ENCODE measurements around the gene RALBP1.
"Not testable (repeated sequence)": the region's sequence is repeated elsewhere in the genome, so short reads cannot be mapped to it uniquely, and the experiment has no call there.

RALBP1 gene

DNA sequence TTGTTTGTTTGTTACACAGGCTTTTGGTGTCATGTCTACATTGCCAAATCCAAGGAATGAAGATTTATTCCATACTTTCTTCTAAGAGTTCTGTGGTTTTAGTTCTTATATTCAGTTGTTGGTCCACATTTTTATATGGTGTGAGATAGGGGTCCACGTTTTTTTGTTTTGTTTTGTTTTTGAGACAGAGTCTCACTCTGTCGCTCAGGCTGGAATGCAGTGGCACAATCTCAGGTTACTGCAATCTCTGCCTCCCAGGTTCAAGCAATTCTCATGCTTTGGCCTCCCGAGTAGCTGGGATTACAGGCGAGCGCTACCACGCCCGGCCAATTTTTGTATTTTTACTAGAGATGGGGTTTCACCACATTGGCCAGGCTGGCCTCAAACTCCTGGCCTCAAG lies 8.2 kb downstream of the RALBP1 start:
- TF ChIP-seq, protein P1, sequence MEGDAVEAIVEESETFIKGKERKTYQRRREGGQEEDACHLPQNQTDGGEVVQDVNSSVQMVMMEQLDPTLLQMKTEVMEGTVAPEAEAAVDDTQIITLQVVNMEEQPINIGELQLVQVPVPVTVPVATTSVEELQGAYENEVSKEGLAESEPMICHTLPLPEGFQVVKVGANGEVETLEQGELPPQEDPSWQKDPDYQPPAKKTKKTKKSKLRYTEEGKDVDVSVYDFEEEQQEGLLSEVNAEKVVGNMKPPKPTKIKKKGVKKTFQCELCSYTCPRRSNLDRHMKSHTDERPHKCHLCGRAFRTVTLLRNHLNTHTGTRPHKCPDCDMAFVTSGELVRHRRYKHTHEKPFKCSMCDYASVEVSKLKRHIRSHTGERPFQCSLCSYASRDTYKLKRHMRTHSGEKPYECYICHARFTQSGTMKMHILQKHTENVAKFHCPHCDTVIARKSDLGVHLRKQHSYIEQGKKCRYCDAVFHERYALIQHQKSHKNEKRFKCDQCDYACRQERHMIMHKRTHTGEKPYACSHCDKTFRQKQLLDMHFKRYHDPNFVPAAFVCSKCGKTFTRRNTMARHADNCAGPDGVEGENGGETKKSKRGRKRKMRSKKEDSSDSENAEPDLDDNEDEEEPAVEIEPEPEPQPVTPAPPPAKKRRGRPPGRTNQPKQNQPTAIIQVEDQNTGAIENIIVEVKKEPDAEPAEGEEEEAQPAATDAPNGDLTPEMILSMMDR (IDR thresholded peaks at IDR 0.05; ENCODE audit: borderline replicate concordance, control extremely low read depth, extremely low read depth, insufficient read depth, missing control alignments): no peak
- in situ Hi-C loops (cut with MboI; ENCODE audit: low sequenced_read_pairs, unreplicated experiment): no loop called here
- DNase-seq (ENCODE audit: low spot score): no peak

DNA sequence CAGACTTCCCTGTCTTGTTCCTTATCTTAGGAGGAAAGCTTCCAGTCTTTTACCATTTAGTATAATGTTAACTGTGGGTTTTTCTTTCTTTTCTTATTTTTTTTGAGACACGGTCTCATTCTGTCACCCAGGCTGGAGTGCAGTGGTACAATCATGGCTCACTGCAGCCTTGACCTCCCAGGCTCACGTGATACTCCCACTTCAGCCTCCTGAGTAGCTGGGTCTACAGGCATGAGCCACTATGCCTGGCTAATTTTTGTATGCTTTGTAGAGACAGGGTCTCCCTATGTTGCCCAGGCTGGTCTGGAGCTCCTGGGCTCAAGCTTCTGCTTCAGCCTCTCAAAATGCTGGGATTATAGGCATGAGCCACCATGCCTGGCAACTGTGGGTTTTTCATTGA lies 9.5 kb downstream of the RALBP1 start:
- in situ Hi-C loops (cut with MboI; ENCODE audit: low sequenced_read_pairs, unreplicated experiment): not testable (repeated sequence)

DNA sequence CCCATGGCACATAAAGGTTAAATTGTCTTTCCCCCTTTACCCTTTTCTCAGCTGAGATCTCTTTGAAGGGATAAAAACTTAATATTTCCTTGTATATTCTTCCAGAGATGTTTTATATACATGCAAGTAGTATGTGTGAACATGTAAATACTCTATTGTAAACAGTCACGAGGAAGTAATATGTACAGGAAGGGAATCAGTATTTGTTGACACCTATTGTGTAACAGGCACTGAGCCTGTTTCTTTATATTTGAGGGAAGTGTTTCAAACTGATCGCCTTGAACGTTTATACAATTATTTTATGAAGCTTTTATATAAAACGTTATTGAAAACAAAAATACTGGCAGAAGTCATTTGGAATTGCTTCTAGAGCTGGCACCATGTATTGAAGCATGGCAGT lies 13.2 kb downstream of the RALBP1 start:
- TF ChIP-seq, protein P1 (IDR thresholded peaks at IDR 0.05; ENCODE audit: borderline replicate concordance, control extremely low read depth, extremely low read depth, insufficient read depth, missing control alignments): no peak
- in situ Hi-C loops (cut with MboI; ENCODE audit: low sequenced_read_pairs, unreplicated experiment): no loop called here
- DNase-seq (ENCODE audit: low spot score): no peak

More for the DNA sequence above, 9.5 kb downstream of the RALBP1 start:
- DNase-seq (ENCODE audit: low spot score): not testable (repeated sequence)

DNA sequence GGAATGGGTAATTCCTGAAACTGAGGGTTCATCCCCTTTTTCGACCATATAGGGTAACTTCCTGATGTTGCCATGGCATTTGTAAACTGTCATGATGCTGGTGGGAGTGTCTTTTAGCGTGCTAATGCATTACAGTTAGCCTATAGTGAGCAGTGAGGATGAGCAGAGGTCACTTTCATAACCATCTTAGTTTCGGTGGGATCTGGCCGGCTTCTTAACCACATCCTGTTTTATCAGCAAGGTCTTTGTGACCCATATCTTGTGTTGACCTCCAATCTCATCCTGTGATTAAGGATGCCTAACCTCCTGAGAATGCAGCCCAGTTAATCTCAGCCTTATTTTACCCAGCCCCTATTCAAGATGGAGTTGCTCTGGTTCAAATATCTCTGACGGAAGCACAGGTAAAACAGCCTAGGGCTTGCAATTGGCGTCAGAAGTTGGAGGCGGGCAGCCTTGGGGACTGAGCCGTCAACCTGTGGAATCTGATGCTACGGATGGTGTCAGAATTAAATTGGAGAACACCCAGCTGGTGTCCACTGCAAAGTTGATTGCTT lies 19.5 kb downstream of the RALBP1 start:
- TF ChIP-seq, protein P1 (IDR thresholded peaks at IDR 0.05; ENCODE audit: borderline replicate concordance, control extremely low read depth, extremely low read depth, insufficient read depth, missing control alignments): no peak
- in situ Hi-C loops (cut with MboI; ENCODE audit: low sequenced_read_pairs, unreplicated experiment): no loop called here
- DNase-seq (ENCODE audit: low spot score): no peak

DNA sequence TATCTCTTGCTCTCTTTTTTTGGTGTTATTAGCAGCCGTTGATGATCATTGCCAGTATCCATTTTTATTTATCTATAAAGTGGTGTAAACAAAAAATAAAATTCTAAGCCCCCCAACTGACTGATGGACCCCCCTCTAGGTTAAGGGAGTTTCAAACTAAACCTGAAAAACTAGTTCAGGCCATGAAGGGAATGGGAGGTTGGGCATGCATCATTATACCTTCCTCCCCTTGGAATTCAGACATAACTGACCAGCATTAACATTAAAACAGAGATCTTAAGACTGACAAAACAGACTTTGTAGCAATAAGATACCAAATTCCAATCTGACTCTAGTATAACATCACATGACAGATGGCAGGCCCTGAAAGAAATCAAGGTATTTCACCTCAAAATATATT lies 20.2 kb downstream of the RALBP1 start:
- DNase-seq (ENCODE audit: low spot score): no peak
- TF ChIP-seq, protein P1 (IDR thresholded peaks at IDR 0.05; ENCODE audit: borderline replicate concordance, control extremely low read depth, extremely low read depth, insufficient read depth, missing control alignments): no peak
- in situ Hi-C loops (cut with MboI; ENCODE audit: low sequenced_read_pairs, unreplicated experiment): no loop called here

DNA sequence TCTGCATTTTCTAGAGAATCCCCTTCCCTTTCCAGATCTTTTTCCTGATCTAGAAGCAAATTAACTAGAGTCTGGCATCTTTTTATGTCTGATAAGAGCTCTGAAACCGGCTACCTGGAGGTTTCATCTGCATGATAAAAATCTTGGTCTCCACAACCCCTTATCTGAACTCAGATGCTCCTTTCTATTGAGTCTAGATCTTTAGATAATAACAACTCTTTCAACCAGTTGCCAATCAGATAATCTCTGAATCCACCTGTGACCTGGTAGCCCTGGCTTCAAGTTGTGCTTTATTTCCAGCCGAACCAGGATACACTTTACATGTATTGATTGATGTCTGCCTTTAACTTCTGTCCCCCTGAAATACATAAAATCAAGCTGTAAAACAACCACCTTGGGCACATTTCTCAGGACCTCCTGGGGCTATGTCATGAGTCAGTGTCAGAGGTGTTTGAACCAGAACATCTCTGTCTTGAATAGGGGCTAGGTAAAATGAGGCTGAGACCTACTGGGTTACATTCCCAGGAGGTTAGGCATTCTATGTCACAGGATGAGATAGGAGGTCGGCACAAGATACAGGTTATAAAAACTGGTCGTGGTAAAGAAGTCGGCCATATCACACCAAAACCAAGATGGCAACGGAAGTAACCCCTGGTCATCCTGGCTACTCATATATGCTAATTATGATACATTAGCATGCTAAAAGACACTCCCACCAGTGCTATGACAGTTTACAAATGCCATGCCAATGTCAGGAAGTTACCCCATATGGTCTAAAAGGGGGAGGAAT lies 20.8 kb downstream of the RALBP1 start:
- no peak for DNase-seq (ENCODE audit: low spot score)
- TF ChIP-seq, protein P1 (IDR thresholded peaks at IDR 0.05; ENCODE audit: borderline replicate concordance, control extremely low read depth, extremely low read depth, insufficient read depth, missing control alignments): no peak
- in situ Hi-C loops (cut with MboI; ENCODE audit: low sequenced_read_pairs, unreplicated experiment): no loop called here

DNA sequence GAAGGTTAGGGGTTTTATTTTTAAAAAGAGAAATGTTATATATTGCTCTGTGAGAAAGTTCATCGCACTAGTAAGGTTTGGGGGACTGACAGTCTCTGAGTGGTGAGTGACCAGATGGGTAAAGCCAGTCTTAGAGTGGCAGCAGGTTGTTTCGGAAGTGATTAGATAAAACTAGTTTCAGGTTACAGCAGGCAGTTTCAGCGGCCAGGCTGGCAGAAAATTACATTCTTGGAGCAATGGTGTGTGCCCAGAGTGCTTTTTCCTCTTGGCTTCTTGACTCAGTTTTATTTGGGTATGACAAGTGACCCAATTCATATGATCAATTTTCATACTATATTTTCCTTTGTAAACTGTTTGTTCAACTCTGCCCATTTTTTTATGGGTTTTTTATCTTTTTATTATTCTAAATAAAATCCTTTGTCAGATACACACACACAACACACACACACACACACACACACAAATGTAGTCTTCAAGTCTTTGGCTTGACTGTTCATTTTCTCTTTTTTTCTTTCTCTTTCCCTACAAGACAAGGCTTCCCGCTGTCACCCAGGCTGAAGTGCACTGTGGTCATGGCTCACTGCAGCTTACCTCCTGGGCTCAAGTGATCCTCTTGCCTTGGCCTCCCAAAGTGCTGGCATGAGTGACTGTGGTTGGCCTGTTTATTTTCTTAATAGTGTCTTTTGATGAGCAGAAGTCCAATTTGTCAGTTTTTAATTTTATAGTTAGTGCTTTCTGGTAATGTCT lies 30.9 kb downstream of the RALBP1 start:
- in situ Hi-C loops (cut with MboI; ENCODE audit: low sequenced_read_pairs, unreplicated experiment): no loop called here
- no peak for DNase-seq (ENCODE audit: low spot score)
- TF ChIP-seq, protein P1 (IDR thresholded peaks at IDR 0.05; ENCODE audit: borderline replicate concordance, control extremely low read depth, extremely low read depth, insufficient read depth, missing control alignments): no peak

All from GM13976 (cell line).